ENCODE measurements around the gene EXOC2.
A peak's percentile ranks its signal among the peaks of the same experiment; 100 is the strongest.
"Not testable (repeated sequence)": the region's sequence is repeated elsewhere in the genome, so short reads cannot be mapped to it uniquely, and the experiment has no call there.

Gene EXOC2

DNA sequence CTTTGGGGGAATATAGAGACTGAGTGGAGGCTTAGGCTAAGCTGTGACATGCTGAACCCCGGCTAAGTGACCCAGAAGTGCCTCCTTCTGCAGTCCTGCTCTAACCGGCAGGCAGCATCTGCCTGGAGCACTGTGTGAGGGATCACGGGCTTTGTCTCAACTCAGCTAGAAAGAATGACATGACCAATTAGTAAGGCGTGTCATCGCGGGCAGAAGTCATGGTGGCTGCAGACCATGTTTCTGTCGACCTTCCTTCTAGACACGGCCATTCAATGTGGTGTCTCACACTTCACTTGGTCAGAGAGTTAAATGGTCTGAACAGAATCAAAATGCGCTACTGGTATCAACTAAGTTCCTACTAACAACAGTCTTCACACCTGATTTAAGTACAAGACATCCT lies 71.0 kb downstream of the EXOC2 start:
- FAIRE-seq = no peak

DNA sequence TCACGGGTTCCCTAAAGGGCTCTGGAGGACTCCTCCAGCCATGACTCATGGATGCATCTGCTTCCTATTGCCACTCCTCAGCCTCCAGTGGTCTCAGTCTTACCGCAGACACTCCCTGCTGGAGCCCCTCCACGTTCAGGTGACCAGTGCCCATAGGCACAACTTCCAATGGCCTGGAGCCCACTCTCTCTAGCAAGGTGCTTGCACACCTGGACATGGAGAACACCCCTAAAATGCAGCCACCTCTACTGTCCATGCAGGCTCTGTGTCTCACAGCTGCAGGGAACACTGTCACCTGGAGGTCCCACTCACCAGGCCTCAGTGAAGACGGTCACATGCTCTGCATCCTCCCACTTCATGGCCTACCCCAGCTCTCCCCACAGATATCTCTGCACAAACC lies 72.0 kb downstream of the EXOC2 start:
- no peak for FAIRE-seq

DNA sequence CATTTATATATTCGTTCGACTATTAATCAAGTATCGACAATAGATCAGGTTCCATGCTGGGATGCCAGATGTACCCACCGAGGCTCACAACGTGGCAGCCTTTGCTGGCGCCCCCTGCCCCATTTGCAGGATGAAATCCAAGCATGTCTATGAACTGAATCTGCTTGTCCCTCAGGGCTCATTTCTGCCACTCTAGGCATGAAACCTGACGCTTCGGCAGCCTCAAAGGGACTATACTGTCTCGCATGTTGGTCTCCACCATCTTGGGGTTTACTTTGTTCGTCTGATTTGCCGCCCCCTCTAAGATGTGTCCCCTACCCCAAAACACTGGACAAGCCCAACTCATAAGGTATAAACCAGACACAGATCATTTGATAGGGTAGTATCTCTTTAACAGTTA lies 72.8 kb downstream of the EXOC2 start:
- no peak for FAIRE-seq

DNA sequence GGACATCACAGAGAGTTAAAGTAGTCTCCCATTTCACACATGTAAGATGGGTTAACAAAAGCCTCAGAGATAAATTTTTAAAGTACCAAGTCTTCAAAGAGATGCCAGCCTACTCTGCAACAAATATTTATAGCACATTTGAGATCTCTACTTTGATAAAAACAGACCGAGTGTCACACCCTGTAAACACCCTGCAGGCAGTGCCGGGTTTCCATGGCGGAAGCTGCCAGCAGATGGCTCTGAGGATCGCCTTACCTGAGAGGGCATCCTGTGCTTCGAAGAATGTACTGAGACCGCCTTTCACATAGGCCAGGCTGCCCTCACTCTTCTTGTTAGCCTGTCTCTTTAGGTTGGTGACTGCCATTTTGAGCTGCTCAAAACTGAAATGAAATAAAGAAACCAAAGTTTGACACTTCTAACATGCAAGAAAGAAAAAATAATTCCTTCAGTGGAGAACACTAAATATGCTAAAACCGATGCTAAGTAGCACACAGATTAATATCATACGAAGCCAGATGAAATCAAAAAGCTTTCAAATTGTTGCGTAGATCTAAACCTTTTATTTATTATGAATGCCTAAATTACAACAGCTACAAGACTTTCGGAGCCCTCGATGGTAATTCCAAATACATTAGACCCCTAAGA lies 75.4 kb downstream of the EXOC2 start:
- FAIRE-seq = no peak

DNA sequence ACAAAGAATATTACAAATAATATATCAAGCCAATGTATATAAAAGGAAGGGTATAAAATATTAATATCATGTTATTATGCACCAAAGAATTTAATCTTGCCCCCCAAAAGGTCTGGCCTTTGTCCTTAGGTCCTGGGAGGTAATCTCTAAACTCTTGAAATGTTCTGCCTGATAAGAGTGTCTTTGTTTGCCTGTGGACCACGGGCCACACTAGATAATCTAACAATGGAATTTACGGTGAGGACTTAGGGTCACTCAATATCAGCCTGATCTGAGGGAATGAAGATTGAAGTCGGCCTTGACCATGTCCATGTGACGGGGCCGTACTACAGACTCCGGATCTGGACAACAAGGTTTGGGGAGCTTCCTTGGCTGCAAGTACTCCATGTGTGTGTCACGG lies 79.0 kb downstream of the EXOC2 start:
- FAIRE-seq = no peak

DNA sequence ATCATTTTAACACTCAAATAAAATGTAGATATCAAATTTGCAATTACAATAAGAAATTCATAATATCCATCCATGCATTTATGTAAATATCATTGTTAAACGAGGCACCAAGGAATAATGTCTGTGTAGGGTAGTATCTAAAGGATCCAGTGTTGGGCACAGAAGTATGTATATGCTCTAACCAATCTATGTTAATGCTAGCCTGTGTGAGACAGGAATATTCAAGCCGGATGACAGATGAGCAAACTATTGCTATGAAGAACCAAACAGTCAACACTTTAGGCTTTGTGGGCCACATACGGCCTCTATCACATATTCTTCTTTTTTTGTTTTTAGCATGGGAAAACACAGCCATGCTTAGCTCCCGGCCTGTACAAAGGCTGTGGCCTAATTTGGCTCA lies 81.0 kb downstream of the EXOC2 start:
- FAIRE-seq = no peak

DNA sequence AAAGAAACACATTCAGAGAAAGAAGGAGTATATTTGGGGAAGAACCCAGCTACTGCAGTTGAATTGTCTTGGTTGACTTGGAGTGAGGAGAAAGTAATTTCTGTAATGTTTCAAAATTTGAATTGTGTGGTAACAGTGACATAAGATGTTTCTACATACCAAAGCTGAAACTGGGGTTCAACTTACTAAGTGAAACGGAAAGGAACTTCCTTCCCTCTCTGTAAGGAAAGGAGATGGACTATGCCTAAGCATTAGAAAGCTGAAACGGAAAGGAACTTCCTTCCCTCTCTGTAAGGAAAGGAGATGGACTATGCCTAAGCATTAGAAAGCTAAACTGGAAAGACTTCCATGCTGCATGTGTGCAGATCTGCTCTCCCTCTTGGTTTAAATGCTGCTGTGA lies 82.1 kb downstream of the EXOC2 start:
- no peak for FAIRE-seq

DNA sequence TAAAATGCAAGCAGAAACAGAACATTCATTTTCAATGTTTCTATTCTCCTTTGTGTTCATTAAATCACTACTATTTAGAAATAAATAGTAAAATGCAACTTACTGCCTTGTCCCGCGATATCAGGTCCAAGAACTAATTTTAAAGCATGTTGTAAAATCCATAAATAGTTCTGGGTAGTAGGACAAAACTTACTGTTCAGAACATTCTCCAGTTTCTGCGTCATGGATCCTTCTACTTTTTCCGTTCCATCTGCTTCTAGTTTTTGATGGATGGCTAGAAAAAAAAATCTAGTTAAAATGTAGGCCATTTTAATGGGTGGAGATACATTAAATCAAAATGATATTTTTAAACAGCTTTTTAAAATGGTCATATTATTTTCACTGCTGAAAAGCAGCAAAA lies 83.0 kb downstream of the EXOC2 start:
- FAIRE-seq = no peak

DNA sequence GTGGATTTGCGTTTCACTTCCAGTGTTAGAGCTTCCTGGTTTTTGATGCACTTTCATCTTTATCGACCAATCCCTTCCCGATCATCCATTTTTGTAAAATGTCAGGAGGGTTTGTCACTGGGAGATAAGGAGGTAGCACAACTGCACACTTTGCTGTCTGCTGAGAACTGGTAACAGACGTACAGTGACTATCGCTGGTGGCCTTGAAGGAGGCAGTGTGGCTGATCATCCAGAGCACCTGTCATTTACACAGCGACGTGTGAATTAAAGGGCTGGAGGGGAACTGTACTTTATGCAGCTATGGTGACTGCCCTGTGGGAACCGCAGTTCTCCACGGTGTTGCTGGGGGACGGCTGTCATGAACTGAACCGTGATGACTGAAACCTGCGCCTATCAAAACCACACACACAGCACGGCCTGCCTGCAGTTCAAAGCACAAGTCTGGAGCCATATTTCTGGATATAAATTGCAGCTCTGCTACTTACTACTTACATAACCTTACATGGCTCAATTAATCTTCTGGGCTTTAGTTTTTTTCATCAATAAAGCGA lies 86.0 kb downstream of the EXOC2 start:
- no peak for FAIRE-seq

DNA sequence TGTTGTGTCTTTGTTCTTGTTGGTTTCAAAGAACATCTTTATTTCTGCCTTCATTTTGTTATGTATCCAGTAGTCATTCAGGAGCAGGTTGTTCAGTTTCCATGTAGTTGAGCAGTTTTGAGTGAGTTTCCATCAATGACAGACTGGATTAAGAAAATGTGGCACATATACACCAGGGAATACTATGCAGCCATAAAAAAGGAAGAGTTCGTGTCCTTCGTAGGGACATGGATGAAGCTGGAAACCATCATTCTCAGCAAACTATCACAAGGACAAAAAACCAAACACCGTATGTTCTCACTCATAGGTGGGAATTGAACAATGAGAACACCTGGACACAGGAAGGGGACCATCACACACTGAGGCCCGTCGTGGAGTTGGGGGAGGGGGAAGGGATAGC lies 87.0 kb downstream of the EXOC2 start:
- FAIRE-seq = not testable (repeated sequence)

DNA sequence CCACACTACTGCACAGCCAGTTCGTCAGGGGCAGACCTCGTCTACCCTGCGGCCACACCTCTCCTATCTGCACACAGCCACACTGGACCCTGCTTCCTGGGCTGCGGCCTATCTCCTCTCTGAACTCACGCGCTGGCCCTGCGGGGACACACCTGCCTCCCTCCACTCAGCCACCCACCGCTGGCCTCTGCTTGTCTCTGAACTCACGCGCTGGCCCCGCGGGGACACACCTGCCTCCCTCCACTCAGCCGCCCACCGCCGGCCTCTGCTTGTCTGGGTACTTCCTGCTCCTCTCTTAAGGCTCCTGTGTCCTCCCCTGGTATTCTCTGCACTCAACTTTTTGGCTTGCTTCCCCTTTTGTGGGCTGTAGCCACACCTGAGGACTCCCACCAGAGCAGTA lies 88.4 kb downstream of the EXOC2 start:
- no peak for FAIRE-seq

DNA sequence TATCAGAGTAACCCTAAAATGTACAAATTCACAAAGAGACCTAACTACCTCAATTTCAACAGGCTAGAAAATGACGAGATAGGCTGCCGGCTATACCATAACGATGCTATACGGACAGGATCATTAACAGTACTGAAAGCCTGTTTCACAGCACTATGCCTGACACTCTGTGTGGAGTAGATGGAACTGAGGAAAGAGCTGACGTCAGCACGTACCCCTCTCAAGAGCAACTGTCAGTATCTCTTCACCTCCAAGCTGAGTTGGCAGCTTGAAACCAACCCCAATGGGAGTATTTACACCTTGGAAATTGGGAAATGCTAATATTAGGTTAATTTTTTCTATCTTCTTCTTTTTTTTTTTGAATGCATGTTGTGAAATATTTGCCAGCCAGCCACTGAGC lies 89.7 kb downstream of the EXOC2 start:
- FAIRE-seq = no peak

DNA sequence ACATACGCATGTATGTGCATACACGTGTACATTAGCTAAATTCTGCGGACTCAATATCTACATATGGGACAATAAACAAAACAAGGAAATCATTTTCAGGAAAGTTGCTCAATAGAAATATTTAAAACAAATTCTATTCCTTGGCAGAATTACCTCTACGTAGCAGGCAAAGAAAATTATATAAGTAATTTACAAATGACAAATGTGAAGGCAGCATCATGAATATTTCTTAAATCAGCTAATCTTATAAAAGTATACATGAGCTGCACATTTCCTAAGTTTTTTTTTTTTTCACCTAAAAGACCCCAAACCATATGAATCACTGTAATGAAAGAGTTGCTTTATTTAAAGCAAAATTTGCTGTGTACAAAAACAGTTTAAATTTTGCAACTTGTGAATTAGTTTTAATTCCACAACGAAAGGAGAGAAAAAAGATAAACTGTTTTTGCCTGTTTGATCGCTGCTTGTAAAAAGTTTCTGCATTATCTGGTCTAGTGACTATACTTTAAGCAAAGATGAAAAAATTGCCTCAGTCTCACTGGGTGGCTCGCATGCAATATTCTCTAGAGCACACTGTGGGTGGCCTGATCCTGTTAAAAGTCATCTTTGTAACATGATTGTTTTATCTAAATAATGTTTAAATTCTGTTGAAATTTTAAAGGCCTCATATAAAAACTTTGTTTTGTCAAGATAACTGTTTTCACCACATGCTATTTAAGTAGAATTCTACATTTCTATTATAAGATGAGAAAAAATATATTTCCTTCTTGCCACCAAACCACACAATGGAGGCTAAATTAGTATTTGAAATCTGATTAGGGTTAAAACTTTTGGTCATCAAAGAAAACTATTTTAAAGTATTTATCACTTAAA lies 93.1 kb downstream of the EXOC2 start:
- no peak for FAIRE-seq

DNA sequence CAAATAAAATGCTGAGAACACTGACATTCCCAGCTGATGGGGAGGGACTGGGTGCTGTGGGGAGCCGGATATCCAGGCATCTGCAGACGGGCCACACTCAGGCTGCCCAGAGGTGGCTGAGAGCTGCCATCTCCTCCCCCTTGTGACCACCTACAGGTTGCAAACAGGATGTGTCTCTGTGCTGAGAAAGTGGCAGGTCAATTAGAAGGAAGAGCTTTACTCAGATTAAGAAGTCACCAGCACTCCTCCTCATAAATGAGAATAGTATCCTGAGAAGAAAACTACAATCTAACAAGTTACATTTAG lies 99.1 kb downstream of the EXOC2 start:
- no peak for FAIRE-seq

DNA sequence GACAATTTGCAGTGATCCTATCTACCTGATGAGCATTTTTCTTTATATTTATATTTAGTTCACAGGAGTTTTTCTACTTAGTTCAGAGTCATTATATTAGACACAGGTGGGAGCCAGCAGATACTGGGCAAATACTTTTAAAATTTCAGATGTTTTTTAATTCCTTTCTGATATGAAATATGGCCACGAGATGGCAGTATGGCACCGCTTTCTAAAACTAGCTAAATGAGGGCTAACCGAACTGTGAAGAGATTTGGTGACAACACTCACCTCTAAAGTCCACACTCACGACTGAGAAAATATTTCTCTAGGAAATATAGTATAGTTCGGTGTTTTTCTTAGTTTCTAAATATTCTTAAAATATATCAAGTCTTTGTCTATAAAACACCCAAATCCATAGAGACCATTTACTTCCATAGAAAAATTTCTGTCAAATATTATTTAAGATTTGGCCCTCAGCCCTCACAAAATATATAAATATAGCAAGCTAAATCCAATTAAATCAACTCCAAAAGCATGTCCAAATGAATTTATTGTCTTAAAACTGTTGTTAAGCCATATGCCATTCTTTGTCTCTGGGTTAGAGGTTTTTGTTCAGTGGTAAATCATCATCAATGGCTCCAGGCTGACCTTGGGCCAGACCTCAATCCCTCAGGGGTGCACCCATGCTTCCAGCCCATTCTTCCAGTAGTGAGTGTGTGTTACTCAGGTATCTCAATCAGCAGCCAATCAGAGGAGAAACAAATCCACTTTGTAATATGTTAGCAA lies 99.6 kb downstream of the EXOC2 start:
- peak; percentile 92 for FAIRE-seq

DNA sequence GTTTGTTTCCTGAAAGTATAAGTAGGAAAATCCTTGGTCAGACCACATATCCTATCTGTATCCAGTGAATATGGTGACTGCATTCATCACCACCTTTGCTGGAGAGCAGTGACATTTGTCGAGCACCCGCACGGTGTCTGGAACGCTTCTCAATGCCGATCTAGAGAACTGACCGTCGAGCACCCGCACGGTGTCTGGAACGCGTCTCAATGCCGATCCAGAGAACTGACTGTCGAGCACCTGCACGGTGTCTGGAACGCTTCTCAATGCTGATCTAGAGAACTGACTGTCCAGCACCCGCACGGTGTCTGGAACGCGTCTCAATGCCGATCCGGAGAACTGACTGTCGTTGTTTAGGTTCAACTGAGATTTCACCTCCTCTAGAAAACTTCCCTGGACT lies 103.8 kb downstream of the EXOC2 start:
- no peak for FAIRE-seq

DNA sequence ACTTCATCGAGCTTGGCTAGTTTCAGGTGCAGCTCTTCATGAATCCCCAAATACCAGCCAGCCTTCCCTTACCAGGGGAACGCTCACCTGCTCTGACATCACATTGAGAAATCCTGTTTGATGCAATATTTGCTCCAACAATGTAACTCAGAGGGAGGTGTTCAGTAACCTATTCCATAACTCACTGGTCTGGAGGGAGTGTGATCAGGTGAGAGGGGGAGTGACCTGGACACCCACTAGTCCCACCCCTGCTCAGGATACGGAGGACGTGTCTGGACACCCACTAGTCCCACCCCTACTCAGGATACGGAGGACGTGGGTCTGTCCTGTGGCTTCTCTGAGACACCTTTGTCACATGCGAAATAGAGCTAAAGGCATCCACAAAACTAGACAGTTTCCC lies 106.4 kb downstream of the EXOC2 start:
- no peak for FAIRE-seq

DNA sequence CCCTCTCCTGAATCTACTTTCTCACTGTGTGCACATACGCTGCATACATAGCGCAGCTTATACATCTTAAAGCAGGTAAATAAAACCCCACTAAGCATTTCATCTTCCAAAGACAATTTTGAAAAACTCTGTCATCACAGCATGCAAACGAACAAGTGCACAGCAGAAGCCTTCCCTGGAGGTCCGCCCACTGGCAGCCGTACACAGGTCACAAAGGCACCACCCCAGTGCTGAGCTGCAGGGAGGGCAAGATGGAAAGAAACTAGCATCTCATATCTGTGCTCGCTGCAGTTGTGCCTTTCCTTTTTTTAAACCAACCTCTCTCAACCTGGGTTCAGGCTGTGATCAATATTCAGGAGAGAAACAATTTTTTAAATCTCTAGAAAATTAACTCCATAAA lies 109.3 kb downstream of the EXOC2 start:
- no peak for FAIRE-seq

DNA sequence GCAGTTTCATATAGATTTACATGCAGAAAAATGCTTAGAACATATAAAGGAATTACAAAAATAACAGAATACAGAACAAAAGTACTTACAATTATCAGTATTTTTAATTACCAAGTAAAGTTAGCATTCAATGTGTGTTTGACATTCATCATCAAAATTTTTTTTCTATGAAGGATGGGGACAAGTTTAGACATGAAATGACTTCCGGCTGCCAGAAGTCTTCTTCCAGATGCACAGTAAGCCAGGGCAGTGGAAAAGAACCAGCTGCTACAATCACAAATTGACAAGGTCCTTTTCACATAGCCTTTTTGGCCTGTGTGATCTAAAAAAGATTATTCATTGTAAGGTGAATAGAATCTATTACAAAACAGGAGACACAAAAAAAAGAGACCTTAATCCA lies 109.8 kb downstream of the EXOC2 start:
- no peak for FAIRE-seq

DNA sequence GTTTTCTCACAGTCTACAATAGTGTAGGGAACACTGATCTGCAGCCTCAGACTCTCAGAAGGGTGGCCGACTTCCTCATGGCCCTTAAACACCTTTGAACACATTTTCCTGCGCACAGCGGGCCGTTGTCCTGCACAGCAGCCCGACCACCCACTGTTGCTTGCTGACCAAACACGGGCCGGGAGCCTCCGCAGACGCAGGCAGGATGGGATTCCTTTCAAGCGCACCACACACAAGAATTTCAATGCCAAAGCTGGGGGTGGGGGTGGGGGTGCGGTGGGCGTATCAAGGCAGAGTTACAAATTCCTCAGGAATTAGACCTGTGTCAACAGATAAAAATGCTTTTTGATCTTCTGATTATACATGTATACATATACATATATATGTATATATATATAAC lies 110.6 kb downstream of the EXOC2 start:
- no peak for FAIRE-seq

DNA sequence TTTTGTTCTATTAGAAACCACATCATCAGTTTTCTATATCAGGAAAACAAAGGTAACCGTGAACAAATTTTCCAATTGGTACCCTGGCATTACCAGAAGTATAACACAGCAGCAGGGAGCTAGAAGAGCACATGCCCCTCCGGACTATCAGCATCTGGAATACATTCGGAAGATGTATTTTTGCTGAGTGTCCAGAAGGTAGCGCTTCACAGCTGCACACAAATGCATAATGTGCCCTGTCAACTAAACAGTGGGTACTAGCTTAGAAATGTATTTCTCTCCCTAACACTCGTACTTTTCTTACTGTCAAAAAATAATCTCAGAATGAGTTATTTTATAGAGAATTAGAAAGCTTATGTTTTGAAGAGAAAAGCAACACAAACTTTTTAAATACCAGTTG lies 113.6 kb downstream of the EXOC2 start:
- FAIRE-seq = no peak

DNA sequence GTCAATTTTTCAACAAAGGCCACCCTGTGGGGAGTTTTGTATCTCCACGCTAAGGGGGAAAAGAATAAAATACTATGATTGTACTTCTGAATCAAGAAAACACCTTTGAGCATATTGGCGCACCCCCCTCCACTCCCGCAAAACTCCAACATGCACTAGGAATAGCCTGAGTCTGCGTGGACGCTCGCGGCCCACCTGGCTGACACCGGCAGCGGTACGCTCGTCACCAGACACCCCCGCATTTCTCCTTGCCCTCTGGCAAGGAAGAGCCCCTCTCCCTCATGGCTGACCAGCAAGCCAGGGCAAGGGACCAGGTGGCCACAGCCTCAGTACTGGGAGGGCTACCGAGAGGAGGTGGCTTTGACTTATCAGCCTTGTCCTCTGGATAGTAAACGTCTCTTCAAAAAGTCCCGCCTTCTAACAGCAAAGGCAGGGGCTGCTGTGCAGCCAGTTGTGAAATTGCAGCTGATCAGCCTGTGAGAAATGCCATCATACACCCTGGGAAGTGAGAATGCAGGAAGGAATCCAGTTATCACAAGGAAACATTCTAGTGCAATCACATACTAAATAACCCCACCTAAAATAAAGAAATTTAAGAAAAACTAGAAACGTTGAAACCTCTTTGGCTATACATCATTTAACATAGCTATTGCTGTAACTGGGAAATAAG lies 120.2 kb downstream of the EXOC2 start:
- no peak for FAIRE-seq

DNA sequence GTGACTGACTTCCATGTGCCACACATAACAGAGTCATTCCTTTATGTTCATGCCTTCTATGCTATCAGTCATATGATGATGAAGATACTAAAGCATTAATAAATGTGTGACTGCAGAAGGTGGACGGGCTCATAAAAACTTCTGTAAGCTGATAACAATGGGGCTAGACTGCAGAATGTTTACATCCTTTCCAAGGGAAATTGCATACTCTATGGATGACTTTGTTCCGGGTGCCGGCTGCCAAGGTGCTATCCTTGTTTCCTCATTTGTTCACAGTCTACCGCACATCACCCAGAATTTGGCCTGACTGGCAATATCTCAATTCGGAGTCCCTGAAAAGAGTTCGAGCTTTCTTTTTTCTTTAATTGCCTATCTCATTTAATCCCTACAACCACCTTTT lies 121.0 kb downstream of the EXOC2 start:
- no peak for FAIRE-seq

All from A204.1 (cell line).